ENCODE measurements around the gene TTR.

GRCh38 chr18:31548853-31549252 is 42.8 kb upstream of the TTR start:
- TF ChIP-seq, protein P1, sequence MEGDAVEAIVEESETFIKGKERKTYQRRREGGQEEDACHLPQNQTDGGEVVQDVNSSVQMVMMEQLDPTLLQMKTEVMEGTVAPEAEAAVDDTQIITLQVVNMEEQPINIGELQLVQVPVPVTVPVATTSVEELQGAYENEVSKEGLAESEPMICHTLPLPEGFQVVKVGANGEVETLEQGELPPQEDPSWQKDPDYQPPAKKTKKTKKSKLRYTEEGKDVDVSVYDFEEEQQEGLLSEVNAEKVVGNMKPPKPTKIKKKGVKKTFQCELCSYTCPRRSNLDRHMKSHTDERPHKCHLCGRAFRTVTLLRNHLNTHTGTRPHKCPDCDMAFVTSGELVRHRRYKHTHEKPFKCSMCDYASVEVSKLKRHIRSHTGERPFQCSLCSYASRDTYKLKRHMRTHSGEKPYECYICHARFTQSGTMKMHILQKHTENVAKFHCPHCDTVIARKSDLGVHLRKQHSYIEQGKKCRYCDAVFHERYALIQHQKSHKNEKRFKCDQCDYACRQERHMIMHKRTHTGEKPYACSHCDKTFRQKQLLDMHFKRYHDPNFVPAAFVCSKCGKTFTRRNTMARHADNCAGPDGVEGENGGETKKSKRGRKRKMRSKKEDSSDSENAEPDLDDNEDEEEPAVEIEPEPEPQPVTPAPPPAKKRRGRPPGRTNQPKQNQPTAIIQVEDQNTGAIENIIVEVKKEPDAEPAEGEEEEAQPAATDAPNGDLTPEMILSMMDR (conservative IDR thresholded peaks at IDR 0.05): no peak
- TF ChIP-seq ZFX (IDR thresholded peaks at IDR 0.05): no peak
